GM12892 (cell line): ENCODE data around the gene TGM1.

Source experiments
- POLR2A ChIP-seq: IDR thresholded peaks from 2 replicates; pipeline ENCODE4 v1.6.1; 2011; ENCODE audit warnings: low read depth, low read length, control low read depth
- POLR2AphosphoS5 ChIP-seq: IDR thresholded peaks from 2 replicates; pipeline ENCODE4 v1.6.1; 2011; ENCODE audit warnings: low read depth, low read length, control low read depth
- TAF1 ChIP-seq: IDR thresholded peaks from 2 replicates; pipeline ENCODE4 v1.6.1; 2011; ENCODE audit warnings: low read depth, mild to moderate bottlenecking, control low read depth, low read length, borderline replicate concordance

GRCh38 chr14:24236689-24237462 is 26.1 kb downstream of the TGM1 start:
- TF ChIP-seq POLR2A (peak; percentile 35; the same call in 1 of the 2 replicates), TAF1 (no peak), POLR2AphosphoS5 (peak; percentile 53; the same call in 1 of the 2 replicates)
